Mesendoderm (in vitro differentiated cells): ENCODE data around the gene GRIK2.

Source experiments
- DNase-seq: peaks from one replicate; pipeline ENCODE4 v3.0.0; 2013
- H2AK5ac ChIP-seq: 2 replicates; pipeline ENCODE4 v1.6.1; 2013; ENCODE audit warnings: low read length, inconsistent platforms
- H2BK120ac ChIP-seq: 2 replicates; pipeline ENCODE4 v1.6.1; 2013; ENCODE audit warnings: low read depth, mild to moderate bottlenecking, low read length, moderate library complexity, mixed read lengths
- H2BK15ac ChIP-seq: replicated peaks from 2 replicates; pipeline ENCODE4 v1.6.1; 2013; ENCODE audit warnings: low read depth, mild to moderate bottlenecking, moderate library complexity
- H2BK5ac ChIP-seq: 2 replicates; pipeline ENCODE4 v1.6.1; 2013; ENCODE audit warnings: low read length, inconsistent platforms
- H3K18ac ChIP-seq: 2 replicates; pipeline ENCODE4 v1.6.1; 2013; ENCODE audit warnings: mild to moderate bottlenecking, low read length, mixed read lengths
- H3K23ac ChIP-seq: one replicate; pipeline ENCODE4 v1.6.1; 2013; ENCODE audit warnings: low read length
- H3K27ac ChIP-seq: 2 replicates; pipeline ENCODE4 v1.5.1; 2013; ENCODE audit warnings: low read depth, mild to moderate bottlenecking, inconsistent platforms, low read length, moderate library complexity
- H3K27me3 ChIP-seq: 2 replicates; pipeline ENCODE4 v1.6.1; 2013; ENCODE audit warnings: low read length, control low read depth, mild to moderate bottlenecking, inconsistent platforms; ENCODE audit not compliant: insufficient read depth, poor library complexity
- H3K36me3 ChIP-seq: 2 replicates; pipeline ENCODE4 v1.6.1; 2013; ENCODE audit warnings: low read length, inconsistent platforms; ENCODE audit not compliant: control insufficient read depth, insufficient read depth
- H3K4ac ChIP-seq: one replicate; pipeline ENCODE4 v1.6.1; 2013; ENCODE audit warnings: low read depth, mild to moderate bottlenecking, low read length, moderate library complexity
- H3K4me1 ChIP-seq: 2 replicates; pipeline ENCODE4 v1.6.1; 2013; ENCODE audit warnings: low read depth, low read length, inconsistent platforms; ENCODE audit not compliant: control insufficient read depth
- H3K4me2 ChIP-seq: 2 replicates; pipeline ENCODE4 v1.6.1; 2013; ENCODE audit warnings: low read length
- H3K4me3 ChIP-seq: 2 replicates; pipeline ENCODE4 v1.5.1; 2013; ENCODE audit warnings: mild to moderate bottlenecking, low read length
- H3K56ac ChIP-seq: one replicate; pipeline ENCODE4 v1.6.1; 2013; ENCODE audit warnings: low read length
- H3K79me1 ChIP-seq: 2 replicates; pipeline ENCODE4 v1.6.1; 2013; ENCODE audit warnings: low read length, inconsistent platforms
- H3K79me2 ChIP-seq: 2 replicates; pipeline ENCODE4 v1.6.1; 2013; ENCODE audit warnings: mild to moderate bottlenecking, low read length; ENCODE audit not compliant: control insufficient read depth, insufficient read depth
- H3K9ac ChIP-seq: 2 replicates; pipeline ENCODE4 v1.6.1; 2013; ENCODE audit warnings: low read length, inconsistent platforms
- H4K5ac ChIP-seq: one replicate; pipeline ENCODE4 v1.6.1; 2013; ENCODE audit warnings: low read length
- H4K8ac ChIP-seq: one replicate; pipeline ENCODE4 v1.6.1; 2013; ENCODE audit warnings: low read depth, mild to moderate bottlenecking, control low read depth, low read length, moderate library complexity
- WGBS: extraction: QIAGEN DNeasy Blood & Tissue Kit; methylation state at CpG from one replicate; pipeline ENCODE4 v1.1.7; 2013; ENCODE audit warnings: low lambda C conversion rate, missing lambda C conversion rate; ENCODE audit not compliant: insufficient coverage; ENCODE audit errors: extremely low coverage; 5-methylcytosine and 5-hydroxymethylcytosine counted together

GRIK2 gene

GRCh38 chr6:101558712-101559111 lies 165.2 kb downstream of the GRIK2 start:
- H3K36me3 ChIP-seq, result no peaks in the 10 kb centered on the region
- no peak overlapping the region for H3K27ac ChIP-seq
- no peaks in the 10 kb centered on the region for H3K27me3 ChIP-seq
- no peak overlapping the region for H3K18ac ChIP-seq
- H3K4me1 ChIP-seq, result no peaks in the 10 kb centered on the region
- WGBS, result no CpG with 5 or more reads among the region's 2 CpGs
- no peak overlapping the region for H2AK5ac ChIP-seq
- H3K23ac ChIP-seq, result no peak overlapping the region
- H3K56ac ChIP-seq, result no peak overlapping the region
- no peak overlapping the region for H3K4me2 ChIP-seq
- H2BK5ac ChIP-seq, result no peak overlapping the region
- no peak overlapping the region for H2BK120ac ChIP-seq
- H3K79me1 ChIP-seq, result no peaks in the 10 kb centered on the region
- no peak overlapping the region for H3K4ac ChIP-seq
- H4K5ac ChIP-seq, result no peak overlapping the region
- no peaks in the 10 kb centered on the region for H3K79me2 ChIP-seq
- no peak overlapping the region for H3K9ac ChIP-seq
- no peak overlapping the region for H4K8ac ChIP-seq
- no peak overlapping the region for H3K4me3 ChIP-seq
- no peak overlapping the region for H2BK15ac ChIP-seq
- no peak for DNase-seq

GRCh38 chr6:101572627-101573026 lies 179.1 kb downstream of the GRIK2 start:
- H4K8ac ChIP-seq, result no peak overlapping the region
- no peak overlapping the region for H2AK5ac ChIP-seq
- H4K5ac ChIP-seq, result no peak overlapping the region
- no peak overlapping the region for H3K4ac ChIP-seq
- H3K27me3 ChIP-seq, result no peaks in the 10 kb centered on the region
- H3K79me2 ChIP-seq, result no peaks in the 10 kb centered on the region
- no peak overlapping the region for H3K4me2 ChIP-seq
- H3K56ac ChIP-seq, result no peak overlapping the region
- H3K9ac ChIP-seq, result no peak overlapping the region
- no peak overlapping the region for H2BK5ac ChIP-seq
- no peak overlapping the region for H3K18ac ChIP-seq
- no peaks in the 10 kb centered on the region for H3K36me3 ChIP-seq
- no peak overlapping the region for H3K27ac ChIP-seq
- no CpG with 5 or more reads among the region's 4 CpGs for WGBS
- H3K4me3 ChIP-seq, result no peak overlapping the region
- H3K79me1 ChIP-seq, result no peaks in the 10 kb centered on the region
- DNase-seq, result no peak
- H3K23ac ChIP-seq, result no peak overlapping the region
- H2BK120ac ChIP-seq, result no peak overlapping the region
- H3K4me1 ChIP-seq, result no peaks in the 10 kb centered on the region
- no peak overlapping the region for H2BK15ac ChIP-seq

GRCh38 chr6:101577091-101577490 lies 183.6 kb downstream of the GRIK2 start:
- no peak overlapping the region for H4K8ac ChIP-seq
- H3K18ac ChIP-seq, result no peak overlapping the region
- H3K36me3 ChIP-seq, result no peaks in the 10 kb centered on the region
- no peaks in the 10 kb centered on the region for H3K4me1 ChIP-seq
- DNase-seq, result no peak
- no peak overlapping the region for H2BK5ac ChIP-seq
- no peak overlapping the region for H4K5ac ChIP-seq
- no peak overlapping the region for H3K27ac ChIP-seq
- H3K79me1 ChIP-seq, result no peaks in the 10 kb centered on the region
- H3K23ac ChIP-seq, result no peak overlapping the region
- H2BK15ac ChIP-seq, result no peak overlapping the region
- no peak overlapping the region for H3K4me3 ChIP-seq
- no peak overlapping the region for H2AK5ac ChIP-seq
- H3K27me3 ChIP-seq, result no peaks in the 10 kb centered on the region
- H3K79me2 ChIP-seq, result no peaks in the 10 kb centered on the region
- H3K4me2 ChIP-seq, result no peak overlapping the region
- no peak overlapping the region for H3K56ac ChIP-seq
- H3K9ac ChIP-seq, result no peak overlapping the region
- H3K4ac ChIP-seq, result no peak overlapping the region
- no peak overlapping the region for H2BK120ac ChIP-seq

- H3K27me3 ChIP-seq, result no peaks in the 10 kb centered on the region
- no peak for DNase-seq
- H3K18ac ChIP-seq, result no peak overlapping the region
- H3K36me3 ChIP-seq, result no peaks in the 10 kb centered on the region
- H3K27ac ChIP-seq, result no peak overlapping the region
- no peak overlapping the region for H3K4me3 ChIP-seq
- H2BK5ac ChIP-seq, result no peak overlapping the region
- no peak overlapping the region for H2AK5ac ChIP-seq
- H2BK15ac ChIP-seq, result no peak overlapping the region
- no peak overlapping the region for H4K5ac ChIP-seq
- no peak overlapping the region for H3K56ac ChIP-seq
- no peak overlapping the region for H4K8ac ChIP-seq
- H3K23ac ChIP-seq, result no peak overlapping the region
- H3K4me2 ChIP-seq, result no peak overlapping the region
- no peak overlapping the region for H3K9ac ChIP-seq
- H3K4me1 ChIP-seq, result no peaks in the 10 kb centered on the region
- no peaks in the 10 kb centered on the region for H3K79me1 ChIP-seq
- no peaks in the 10 kb centered on the region for H3K79me2 ChIP-seq
- no CpG with 5 or more reads among the region's 1 CpG for WGBS
- no peak overlapping the region for H3K4ac ChIP-seq
- H2BK120ac ChIP-seq, result no peak overlapping the region
Measured at GRCh38 chr6:101578306-101578705, 184.8 kb downstream of the GRIK2 start.

- Histone ChIP-seq H3K4ac (no peak overlapping the region), H3K18ac (no peak overlapping the region), H3K79me1 (no peaks in the 10 kb centered on the region)
Measured at GRCh38 chr6:101582792-101583191, 189.3 kb downstream of the GRIK2 start.

GRCh38 chr6:101585501-101585900 lies 192.0 kb downstream of the GRIK2 start:
- no peak overlapping the region for H2AK5ac ChIP-seq
- no peak overlapping the region for H3K56ac ChIP-seq
- H3K18ac ChIP-seq, result no peak overlapping the region
- no peaks in the 10 kb centered on the region for H3K36me3 ChIP-seq
- no peak overlapping the region for H3K4me3 ChIP-seq
- H3K9ac ChIP-seq, result no peak overlapping the region
- no peaks in the 10 kb centered on the region for H3K4me1 ChIP-seq
- no peak overlapping the region for H3K27ac ChIP-seq
- H3K27me3 ChIP-seq, result no peaks in the 10 kb centered on the region
- DNase-seq, result no peak
- no peak overlapping the region for H3K23ac ChIP-seq
- H4K8ac ChIP-seq, result no peak overlapping the region
- H3K4ac ChIP-seq, result no peak overlapping the region
- H2BK120ac ChIP-seq, result no peak overlapping the region
- no peaks in the 10 kb centered on the region for H3K79me1 ChIP-seq
- H2BK15ac ChIP-seq, result no peak overlapping the region
- H3K4me2 ChIP-seq, result no peak overlapping the region
- no peak overlapping the region for H4K5ac ChIP-seq
- no peak overlapping the region for H2BK5ac ChIP-seq
- no peaks in the 10 kb centered on the region for H3K79me2 ChIP-seq

More at GRCh38 chr6:101582792-101583191, 189.3 kb downstream of the GRIK2 start:
- Histone ChIP-seq H4K8ac (no peak overlapping the region), H3K9ac (no peak overlapping the region), H3K27ac (no peak overlapping the region), H3K23ac (no peak overlapping the region), H3K27me3 (no peaks in the 10 kb centered on the region), H3K56ac (no peak overlapping the region), H3K79me2 (no peaks in the 10 kb centered on the region), H3K4me1 (no peaks in the 10 kb centered on the region), H3K36me3 (no peaks in the 10 kb centered on the region), H2AK5ac (no peak overlapping the region), H3K4me3 (no peak overlapping the region), H2BK15ac (no peak overlapping the region), H2BK120ac (no peak overlapping the region), H2BK5ac (no peak overlapping the region), H4K5ac (no peak overlapping the region), H3K4me2 (no peak overlapping the region)
- no peak for DNase-seq
